ENCODE results near the gene GUCA2B.

GUCA2B gene

DNA sequence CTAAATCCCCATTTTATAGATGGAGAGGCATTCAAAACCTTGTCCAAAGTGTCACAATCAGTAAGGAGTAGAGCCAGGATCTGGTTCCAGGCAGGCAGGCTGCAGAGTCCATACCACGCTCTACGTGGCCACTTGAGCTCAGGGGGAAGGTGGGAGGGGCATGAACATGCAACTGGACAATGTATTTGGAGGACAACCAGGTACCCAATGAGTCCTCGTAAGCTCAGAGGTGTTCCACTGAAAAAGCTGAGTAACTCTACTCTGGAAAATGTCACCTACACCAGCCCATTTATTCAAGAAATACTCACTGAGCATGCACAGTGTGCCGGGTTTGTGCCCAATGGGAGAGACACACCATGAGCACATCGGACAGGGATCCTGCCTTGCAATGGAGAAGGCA lies 11.2 kb upstream of the GUCA2B start:
- Histone ChIP-seq H3K27ac (no peak overlapping the region), H3K4me3 (no peak overlapping the region)
- TF ChIP-seq, protein P1, sequence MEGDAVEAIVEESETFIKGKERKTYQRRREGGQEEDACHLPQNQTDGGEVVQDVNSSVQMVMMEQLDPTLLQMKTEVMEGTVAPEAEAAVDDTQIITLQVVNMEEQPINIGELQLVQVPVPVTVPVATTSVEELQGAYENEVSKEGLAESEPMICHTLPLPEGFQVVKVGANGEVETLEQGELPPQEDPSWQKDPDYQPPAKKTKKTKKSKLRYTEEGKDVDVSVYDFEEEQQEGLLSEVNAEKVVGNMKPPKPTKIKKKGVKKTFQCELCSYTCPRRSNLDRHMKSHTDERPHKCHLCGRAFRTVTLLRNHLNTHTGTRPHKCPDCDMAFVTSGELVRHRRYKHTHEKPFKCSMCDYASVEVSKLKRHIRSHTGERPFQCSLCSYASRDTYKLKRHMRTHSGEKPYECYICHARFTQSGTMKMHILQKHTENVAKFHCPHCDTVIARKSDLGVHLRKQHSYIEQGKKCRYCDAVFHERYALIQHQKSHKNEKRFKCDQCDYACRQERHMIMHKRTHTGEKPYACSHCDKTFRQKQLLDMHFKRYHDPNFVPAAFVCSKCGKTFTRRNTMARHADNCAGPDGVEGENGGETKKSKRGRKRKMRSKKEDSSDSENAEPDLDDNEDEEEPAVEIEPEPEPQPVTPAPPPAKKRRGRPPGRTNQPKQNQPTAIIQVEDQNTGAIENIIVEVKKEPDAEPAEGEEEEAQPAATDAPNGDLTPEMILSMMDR (IDR thresholded peaks at IDR 0.05): no peak
- DNase-seq (ENCODE audit: low spot score): no peak

DNA sequence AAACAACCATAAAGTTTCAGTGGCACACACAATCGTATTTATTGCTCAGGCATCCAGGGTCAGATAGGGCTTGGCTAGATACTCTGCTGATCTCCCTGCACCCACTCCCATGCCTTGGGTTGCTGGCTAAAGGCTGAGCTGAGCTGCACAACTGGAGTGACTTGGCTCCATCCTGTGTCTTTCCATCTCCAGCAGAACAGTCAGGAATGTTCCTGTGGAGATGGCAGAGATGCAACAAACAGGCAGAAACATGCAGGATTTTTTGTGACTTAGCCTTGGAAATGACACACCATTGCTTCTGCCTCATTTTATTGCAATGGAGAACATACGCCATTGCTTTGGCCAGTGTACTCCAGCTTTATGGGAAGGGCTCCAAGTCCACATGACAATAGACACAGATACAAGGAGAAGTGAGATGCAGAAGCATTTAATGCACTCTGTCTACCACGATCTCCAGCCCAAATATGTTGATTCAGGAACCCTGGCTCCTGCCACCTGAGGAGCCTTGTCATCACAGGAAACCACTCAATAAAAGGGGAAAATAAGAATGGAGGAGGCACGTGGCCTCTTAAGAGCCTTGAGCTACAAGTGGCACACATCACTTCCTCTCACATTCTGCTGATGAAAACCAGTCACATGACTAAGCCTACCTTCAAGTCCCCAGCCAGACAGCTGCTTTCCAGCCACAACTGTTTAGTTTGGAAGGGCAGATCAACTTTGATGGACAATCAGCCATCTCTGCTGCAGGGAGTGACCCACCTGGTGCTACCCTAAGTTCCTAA lies 10.1 kb upstream of the GUCA2B start:
- DNase-seq (ENCODE audit: low spot score): no peak
- TF ChIP-seq, protein P1 (IDR thresholded peaks at IDR 0.05): no peak
- H3K4me3 ChIP-seq: no peak overlapping the region
- H3K27ac ChIP-seq: no peak overlapping the region

GRCh38 chr1:42143896-42144710 lies 9.1 kb upstream of the GUCA2B start:
- TF ChIP-seq, protein P1 (IDR thresholded peaks at IDR 0.05): no peak
- no peak for DNase-seq (ENCODE audit: low spot score)
- Histone ChIP-seq H3K4me3 (no peak overlapping the region), H3K27ac (no peak overlapping the region)

DNA sequence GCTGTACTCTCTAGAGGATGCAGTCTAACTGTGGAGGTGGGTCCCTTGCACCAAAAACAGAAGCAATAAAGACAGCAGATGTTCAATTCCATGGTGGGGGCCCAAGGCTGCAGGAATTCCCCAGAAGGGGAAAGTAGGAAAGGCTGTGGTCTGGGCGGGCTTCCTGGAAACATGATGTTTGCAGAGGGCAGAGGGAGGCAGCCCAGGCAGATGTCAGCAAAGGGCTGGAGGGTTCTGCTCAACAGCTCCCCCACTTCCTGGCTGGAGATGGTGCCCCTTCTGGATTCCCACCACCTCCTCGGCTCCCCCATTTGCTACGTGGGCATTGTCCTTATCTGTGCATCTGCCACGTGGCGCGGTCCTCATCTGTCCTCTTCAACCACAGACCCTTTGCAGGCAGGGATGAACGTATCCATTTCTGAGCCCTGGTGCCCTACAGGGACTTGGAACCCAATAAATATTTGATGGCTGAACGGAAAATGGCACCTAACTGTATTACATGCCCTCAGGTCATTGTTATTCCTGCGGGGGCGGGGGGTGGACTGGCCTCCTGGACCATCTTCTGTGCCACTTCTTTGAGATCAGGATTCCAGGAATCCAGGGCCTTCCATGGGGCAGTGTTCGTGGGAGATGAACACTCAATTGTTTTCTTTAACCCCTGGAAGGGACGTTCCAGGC lies 8.4 kb upstream of the GUCA2B start:
- Histone ChIP-seq H3K4me3 (no peak overlapping the region), H3K27ac (no peak overlapping the region)
- no peak for DNase-seq (ENCODE audit: low spot score)
- TF ChIP-seq, protein P1 (IDR thresholded peaks at IDR 0.05): no peak

GRCh38 chr1:42145389-42145716 lies 7.9 kb upstream of the GUCA2B start:
- TF ChIP-seq, protein P1 (IDR thresholded peaks at IDR 0.05): no peak
- DNase-seq (ENCODE audit: low spot score): no peak
- H3K4me3 ChIP-seq: no peak overlapping the region

GRCh38 chr1:42145764-42146625 lies 7.2 kb upstream of the GUCA2B start:
- Histone ChIP-seq H3K27ac (no peak overlapping the region), H3K4me3 (no peak overlapping the region)
- TF ChIP-seq, protein P1 (IDR thresholded peaks at IDR 0.05): no peak
- DNase-seq (ENCODE audit: low spot score): no peak

More at GRCh38 chr1:42145389-42145716, 7.9 kb upstream of the GUCA2B start:
- H3K27ac ChIP-seq: no peak overlapping the region
